ENCODE results near the gene GALNT11.
A peak's percentile ranks its signal among the peaks of the same experiment; 100 is the strongest.
"Not testable (repeated sequence)": the region's sequence is repeated elsewhere in the genome, so short reads cannot be mapped to it uniquely, and the experiment has no call there.

Gene GALNT11

DNA sequence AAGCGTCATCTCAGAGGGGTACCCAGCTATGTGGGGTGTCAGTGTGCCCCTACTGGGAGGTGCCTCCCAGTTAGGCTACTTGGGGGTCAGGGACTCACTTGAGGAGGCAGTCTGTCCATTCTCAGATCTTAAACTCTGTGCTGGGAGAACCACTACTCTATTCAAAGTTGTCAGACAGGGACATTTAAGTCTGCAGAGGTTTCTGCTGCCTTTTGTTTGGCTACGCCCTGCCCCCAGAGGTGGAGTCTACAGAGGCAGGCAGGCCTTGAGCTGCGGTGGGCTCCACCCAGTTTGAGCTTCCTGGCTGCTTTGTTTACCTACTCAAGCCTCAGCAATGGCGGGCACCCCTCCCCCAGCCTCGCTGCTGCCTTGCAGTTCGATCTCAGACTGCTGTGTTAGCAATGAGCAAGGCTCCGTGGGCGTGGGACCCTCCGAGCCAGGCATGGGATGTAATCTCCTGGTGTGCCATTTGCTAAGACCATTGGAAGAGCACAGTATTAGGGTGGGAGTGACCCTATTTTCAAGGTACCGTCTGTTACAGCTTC lies 40.4 kb downstream of the GALNT11 start:
- H3K36me3 ChIP-seq (ENCODE audit: insufficient read depth, low read length); H3K9me3 ChIP-seq (ENCODE audit: low read depth, low read length); H3K9ac ChIP-seq (ENCODE audit: insufficient read length); H3K4me3 ChIP-seq; H3K27ac ChIP-seq; DNase-seq (ENCODE audit: low read depth, low spot score): not testable (repeated sequence)

DNA sequence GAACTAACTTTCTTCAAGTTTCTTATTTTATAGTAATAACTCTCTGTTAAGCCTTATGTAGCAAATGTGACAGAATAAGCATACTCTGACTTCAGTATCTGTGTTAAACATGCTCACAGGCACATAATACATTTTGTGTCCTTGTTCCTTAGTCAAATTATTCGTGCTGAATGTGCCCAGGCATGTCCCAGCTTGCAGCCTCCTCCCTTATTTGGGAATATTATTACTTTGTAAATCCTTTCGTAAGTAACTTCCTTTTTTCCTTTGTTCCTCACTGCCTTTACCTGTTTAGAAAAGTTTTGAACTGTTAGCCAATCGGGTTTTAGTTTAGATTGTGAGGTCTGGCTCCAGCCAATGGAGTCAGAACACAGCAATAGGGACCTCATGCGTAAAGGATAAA lies 46.9 kb downstream of the GALNT11 start:
- Histone ChIP-seq H3K36me3 (ENCODE audit: insufficient read depth, low read length) (no peaks in the 10 kb centered on the region), H3K4me3 (no peak overlapping the region), H3K27ac (no peak overlapping the region), H3K9me3 (ENCODE audit: low read depth, low read length) (no peaks in the 10 kb centered on the region), H3K9ac (ENCODE audit: insufficient read length) (no peak overlapping the region)
- TF ChIP-seq POLR2AphosphoS5 (IDR thresholded peaks at IDR 0.05; ENCODE audit: borderline replicate concordance, low read depth, low read length) (no peak), EZH2 (IDR thresholded peaks at IDR 0.05) (no peak), FOXP2 (optimal IDR thresholded peaks at IDR 0.05; ENCODE audit: control extremely low read depth, extremely low read length, insufficient read depth) (no peak)
- DNase-seq (ENCODE audit: low read depth, low spot score): no peak

DNA sequence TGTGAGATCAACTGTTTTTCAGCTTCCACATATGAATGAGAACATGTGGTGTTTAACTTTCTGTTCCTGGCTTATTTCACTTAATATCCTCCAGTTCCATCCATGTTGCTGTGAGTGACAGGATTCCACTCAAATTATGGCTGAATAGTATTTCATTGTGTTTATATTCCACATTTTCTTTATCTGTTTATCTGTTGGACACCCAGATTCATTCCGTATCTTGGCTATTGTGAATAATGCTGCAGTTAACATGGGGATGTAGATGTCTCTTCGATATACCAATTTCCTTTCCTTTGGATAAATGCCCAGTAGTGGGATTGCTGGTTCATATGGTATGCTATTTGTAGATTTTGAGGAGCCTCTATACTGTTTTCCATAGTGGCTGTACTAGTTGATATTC lies 47.9 kb downstream of the GALNT11 start:
- Histone ChIP-seq H3K4me3 (no peak overlapping the region), H3K36me3 (ENCODE audit: insufficient read depth, low read length) (no peaks in the 10 kb centered on the region), H3K27ac (no peak overlapping the region), H3K9me3 (ENCODE audit: low read depth, low read length) (no peaks in the 10 kb centered on the region), H3K9ac (ENCODE audit: insufficient read length) (no peak overlapping the region)
- no peak for DNase-seq (ENCODE audit: low read depth, low spot score)
- TF ChIP-seq EZH2 (IDR thresholded peaks at IDR 0.05) (no peak), FOXP2 (optimal IDR thresholded peaks at IDR 0.05; ENCODE audit: control extremely low read depth, extremely low read length, insufficient read depth) (no peak), POLR2AphosphoS5 (IDR thresholded peaks at IDR 0.05; ENCODE audit: borderline replicate concordance, low read depth, low read length) (no peak)

DNA sequence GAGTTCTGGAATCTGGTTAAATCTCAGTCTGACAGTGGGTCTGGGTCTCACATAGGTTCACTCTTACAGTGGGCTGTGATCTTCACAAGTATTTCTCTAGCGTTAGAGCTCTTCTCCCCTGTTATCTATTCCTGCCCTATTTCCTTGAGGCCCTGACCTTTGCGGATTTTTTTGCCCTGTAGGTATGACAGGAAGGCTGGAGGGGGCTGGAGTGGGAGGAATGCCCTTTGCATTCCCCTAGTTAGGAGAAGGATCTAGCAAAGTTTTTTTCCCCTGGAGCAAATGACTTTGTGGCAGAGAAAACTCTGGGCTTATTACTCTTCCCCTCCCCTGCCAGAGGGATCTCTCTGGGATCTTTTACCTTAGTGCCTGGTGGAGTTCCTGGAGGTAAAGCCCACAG lies 49.2 kb downstream of the GALNT11 start:
- no peak for DNase-seq (ENCODE audit: low read depth, low spot score)
- Histone ChIP-seq H3K9me3 (ENCODE audit: low read depth, low read length) (no peaks in the 10 kb centered on the region), H3K27ac (no peak overlapping the region), H3K9ac (ENCODE audit: insufficient read length) (no peak overlapping the region), H3K4me3 (no peak overlapping the region), H3K36me3 (ENCODE audit: insufficient read depth, low read length) (no peaks in the 10 kb centered on the region)
- TF ChIP-seq FOXP2 (optimal IDR thresholded peaks at IDR 0.05; ENCODE audit: control extremely low read depth, extremely low read length, insufficient read depth): no peak
- no peak for TF ChIP-seq POLR2AphosphoS5 (IDR thresholded peaks at IDR 0.05; ENCODE audit: borderline replicate concordance, low read depth, low read length)
- TF ChIP-seq EZH2 (IDR thresholded peaks at IDR 0.05): no peak

DNA sequence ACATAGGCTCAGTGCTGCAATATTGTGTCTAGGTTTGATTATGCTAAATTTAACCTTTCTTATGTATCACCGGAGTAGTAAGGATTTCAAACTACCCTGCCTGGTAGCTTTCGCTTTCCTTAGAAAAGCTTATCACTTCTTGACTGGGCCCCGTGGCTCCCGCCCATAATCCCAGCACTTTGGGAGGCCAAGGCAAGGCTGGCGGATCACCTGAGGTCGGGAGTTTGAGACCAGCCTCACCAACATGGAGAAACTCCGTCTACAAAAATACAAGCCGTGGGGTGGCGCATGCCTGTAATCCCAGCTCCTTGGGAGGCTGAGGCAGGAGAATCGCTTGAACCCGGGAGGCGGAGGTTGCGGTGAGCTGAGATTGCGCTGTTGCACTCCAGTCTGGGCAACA lies 49.9 kb downstream of the GALNT11 start:
- not testable (repeated sequence) for DNase-seq (ENCODE audit: low read depth, low spot score); H3K4me3 ChIP-seq; H3K27ac ChIP-seq; H3K9me3 ChIP-seq (ENCODE audit: low read depth, low read length); H3K36me3 ChIP-seq (ENCODE audit: insufficient read depth, low read length); H3K9ac ChIP-seq (ENCODE audit: insufficient read length)

DNA sequence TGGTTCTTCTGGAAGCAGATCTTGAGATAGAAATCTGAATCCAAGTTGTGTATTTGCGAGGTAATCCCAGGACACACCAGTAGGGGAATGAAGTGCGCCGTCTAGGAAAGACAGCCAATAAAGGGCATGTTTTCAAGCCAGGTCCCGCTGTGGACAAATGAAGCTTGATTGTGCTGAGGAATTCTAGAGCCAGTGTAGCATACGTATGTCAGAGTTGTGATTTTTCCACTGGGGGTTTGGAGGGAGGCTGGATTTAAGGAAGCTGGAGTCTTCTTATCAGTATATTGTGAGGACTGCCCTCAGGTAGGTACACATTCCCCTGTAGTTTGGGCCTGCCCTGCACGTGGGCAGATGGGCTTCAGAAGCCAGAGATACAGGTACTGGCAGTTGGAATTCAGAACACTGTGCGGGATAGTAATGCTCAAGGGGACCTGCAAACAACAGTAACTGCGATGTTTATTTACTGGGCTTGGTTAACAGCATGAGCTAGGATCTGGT lies 50.9 kb downstream of the GALNT11 start:
- Histone ChIP-seq H3K9ac (ENCODE audit: insufficient read length) (no peak overlapping the region), H3K27ac (no peak overlapping the region), H3K9me3 (ENCODE audit: low read depth, low read length) (no peaks in the 10 kb centered on the region), H3K4me3 (no peak overlapping the region), H3K36me3 (ENCODE audit: insufficient read depth, low read length) (no peaks in the 10 kb centered on the region)
- no peak for DNase-seq (ENCODE audit: low read depth, low spot score)
- no peak for TF ChIP-seq FOXP2 (optimal IDR thresholded peaks at IDR 0.05; ENCODE audit: control extremely low read depth, extremely low read length, insufficient read depth)
- no peak for TF ChIP-seq EZH2 (IDR thresholded peaks at IDR 0.05)
- TF ChIP-seq POLR2AphosphoS5 (IDR thresholded peaks at IDR 0.05; ENCODE audit: borderline replicate concordance, low read depth, low read length): no peak

DNA sequence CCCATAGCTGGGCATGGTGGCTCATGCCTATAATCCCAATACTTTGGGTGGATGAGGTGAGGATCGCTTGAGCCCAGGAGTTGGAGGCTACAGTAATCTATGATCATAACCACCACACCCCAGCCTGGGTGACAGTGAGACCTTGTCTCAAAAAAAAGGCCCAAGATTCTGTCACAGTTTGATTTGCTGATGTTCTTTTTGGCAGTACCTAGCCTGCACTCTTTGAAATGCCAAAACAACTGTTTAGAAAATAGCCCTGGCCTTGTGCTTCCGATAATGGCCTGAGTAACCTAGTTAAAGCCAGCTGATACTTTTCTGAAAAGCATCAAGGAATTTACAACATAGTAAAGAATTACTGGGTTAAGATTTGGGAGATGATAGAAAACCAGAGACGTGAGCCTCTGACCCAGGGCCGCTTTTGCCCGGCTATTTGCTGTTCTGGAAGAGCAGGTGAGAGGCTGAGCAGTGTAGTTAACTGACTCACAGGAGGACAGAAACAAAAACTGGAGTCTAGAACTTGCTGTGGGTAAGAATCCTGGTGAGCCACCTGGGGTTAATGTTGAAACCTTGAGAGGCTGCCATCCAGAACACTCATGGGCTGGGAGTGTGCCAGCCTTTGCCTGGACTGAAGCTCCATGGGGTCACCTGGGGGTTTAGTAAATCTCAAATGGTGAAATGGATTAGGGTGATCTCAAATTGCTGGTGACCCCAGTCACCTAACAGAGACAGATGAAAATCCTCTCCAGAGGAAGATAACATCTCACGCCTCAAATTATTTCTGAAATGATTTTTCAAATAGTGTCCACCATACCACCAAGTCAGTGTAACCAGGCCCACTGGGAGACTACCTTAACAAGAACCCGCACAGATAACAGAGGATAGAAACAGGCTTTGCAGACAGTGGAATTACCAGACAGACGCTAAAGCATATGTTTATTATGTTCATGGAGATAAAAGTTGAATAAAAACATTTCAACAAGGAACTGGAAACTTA lies 51.8 kb downstream of the GALNT11 start:
- no peak overlapping the region for H3K4me3 ChIP-seq
- TF ChIP-seq POLR2AphosphoS5 (IDR thresholded peaks at IDR 0.05; ENCODE audit: borderline replicate concordance, low read depth, low read length): no peak
- no peaks in the 10 kb centered on the region for H3K36me3 ChIP-seq (ENCODE audit: insufficient read depth, low read length)
- DNase-seq (ENCODE audit: low read depth, low spot score): no peak
- peak overlapping the region; percentile 43 for H3K9ac ChIP-seq (ENCODE audit: insufficient read length)
- H3K9me3 ChIP-seq (ENCODE audit: low read depth, low read length): no peaks in the 10 kb centered on the region
- peak overlapping the region; percentile 27; the same call in 1 of the 2 replicates for H3K27ac ChIP-seq

DNA sequence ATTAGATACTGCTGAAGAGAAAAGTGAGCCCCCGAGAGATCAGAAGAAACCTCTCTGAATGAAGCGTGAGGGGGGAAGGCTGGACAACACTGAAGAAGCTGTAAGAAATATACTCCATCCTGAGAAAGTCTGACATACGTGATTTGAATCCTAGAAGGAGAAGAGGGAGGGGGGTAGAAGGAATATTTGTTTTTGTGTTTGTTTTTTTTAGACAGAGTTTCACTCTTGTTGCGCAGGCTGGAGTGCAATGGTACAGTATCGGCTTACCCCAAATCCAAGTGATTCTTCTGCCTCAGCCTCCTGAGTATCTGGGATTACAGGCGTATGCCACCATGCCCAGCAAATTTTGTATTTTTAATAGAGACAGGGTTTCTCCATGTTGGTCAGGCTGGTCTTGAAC lies 52.6 kb downstream of the GALNT11 start:
- peak overlapping the region; percentile 43 for H3K4me3 ChIP-seq
- TF ChIP-seq POLR2AphosphoS5 (IDR thresholded peaks at IDR 0.05; ENCODE audit: borderline replicate concordance, low read depth, low read length) (no peak), FOXP2 (optimal IDR thresholded peaks at IDR 0.05; ENCODE audit: control extremely low read depth, extremely low read length, insufficient read depth) (no peak), EZH2 (IDR thresholded peaks at IDR 0.05) (no peak)
- no peak for DNase-seq (ENCODE audit: low read depth, low spot score)
- H3K27ac ChIP-seq: peak overlapping the region; percentile 27; the same call in 1 of the 2 replicates
- no peaks in the 10 kb centered on the region for H3K9me3 ChIP-seq (ENCODE audit: low read depth, low read length)
- H3K36me3 ChIP-seq (ENCODE audit: insufficient read depth, low read length): no peaks in the 10 kb centered on the region
- H3K9ac ChIP-seq (ENCODE audit: insufficient read length): peak overlapping the region; percentile 43

DNA sequence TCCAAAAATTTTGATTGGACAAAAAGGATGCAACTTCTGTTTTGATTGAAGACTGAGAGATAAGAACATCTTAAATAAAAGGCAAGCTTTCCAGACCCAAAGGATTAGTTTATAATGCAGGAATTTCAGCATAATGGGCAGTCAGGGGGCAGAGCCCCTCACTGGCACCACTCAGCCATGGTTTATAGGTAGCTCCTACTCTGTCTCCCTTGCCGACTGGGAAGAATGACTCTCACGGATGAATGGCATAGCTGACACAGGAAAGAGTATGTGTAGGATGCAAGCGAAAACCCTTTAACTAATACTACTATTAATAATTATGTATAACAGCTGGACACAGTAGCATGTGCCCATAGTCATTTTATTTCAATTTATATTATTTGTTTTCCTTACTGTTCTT lies 53.3 kb downstream of the GALNT11 start:
- DNase-seq (ENCODE audit: low read depth, low spot score): no peak
- peak overlapping the region; percentile 43 for H3K4me3 ChIP-seq
- H3K9ac ChIP-seq (ENCODE audit: insufficient read length): no peak overlapping the region
- no peaks in the 10 kb centered on the region for H3K9me3 ChIP-seq (ENCODE audit: low read depth, low read length)
- H3K27ac ChIP-seq: peak overlapping the region; percentile 27; the same call in 1 of the 2 replicates
- H3K36me3 ChIP-seq (ENCODE audit: insufficient read depth, low read length): no peaks in the 10 kb centered on the region
- no peak for TF ChIP-seq FOXP2 (optimal IDR thresholded peaks at IDR 0.05; ENCODE audit: control extremely low read depth, extremely low read length, insufficient read depth)
- TF ChIP-seq POLR2AphosphoS5 (IDR thresholded peaks at IDR 0.05; ENCODE audit: borderline replicate concordance, low read depth, low read length): no peak
- no peak for TF ChIP-seq EZH2 (IDR thresholded peaks at IDR 0.05)
